NCI-H748 (cell line): ENCODE data around the gene ESR2.
"Not testable (repeated sequence)": the region's sequence is repeated elsewhere in the genome, so short reads cannot be mapped to it uniquely, and the experiment has no call there.

ENCODE experiments used
- DNase-seq: peaks from one replicate; lab custom pipeline; 2025; ENCODE audit not compliant: unreplicated experiment; lab: John Stamatoyannopoulos, UW

The ESR2 gene

DNA sequence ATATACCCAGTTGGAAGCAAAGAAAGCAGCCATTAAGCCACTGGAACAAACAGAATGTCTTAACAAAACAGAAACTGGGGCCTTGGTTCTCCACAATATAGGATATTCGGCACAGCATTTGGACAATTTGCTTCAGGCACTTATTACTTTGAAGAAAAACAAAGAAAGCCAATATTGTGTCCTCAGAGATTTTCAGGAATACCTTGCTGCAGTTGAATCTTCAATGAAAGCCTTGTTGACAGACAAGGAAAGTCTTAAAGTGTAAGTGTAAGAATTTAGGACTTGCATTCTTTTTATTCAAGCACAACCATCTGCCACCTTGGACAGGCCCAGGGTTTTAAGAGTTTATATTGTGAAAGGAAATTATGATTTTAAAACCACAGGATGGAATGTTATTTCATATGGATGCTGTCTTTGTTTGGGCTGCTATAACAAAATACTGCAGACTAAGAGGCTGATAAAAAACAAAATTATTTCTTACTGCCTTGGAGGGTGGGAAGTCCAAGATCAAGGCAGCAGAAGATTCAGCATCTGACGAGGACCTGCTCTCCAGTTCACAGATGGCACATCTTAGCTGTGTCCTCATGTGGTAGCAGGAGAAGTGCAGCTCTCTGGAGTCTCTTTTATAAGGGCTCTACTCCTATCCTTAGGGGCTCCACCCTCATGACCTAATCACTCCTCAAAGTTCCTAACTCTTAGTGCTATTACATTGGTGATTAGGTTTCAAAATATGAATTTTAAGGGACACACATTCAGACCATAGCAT lies 244.4 kb downstream of the ESR2 start:
- DNase-seq: no peak

- DNase-seq: no peak
These were observed 249.1 kb downstream of the ESR2 start for GRCh38 chr14:64045091-64045490.

DNA sequence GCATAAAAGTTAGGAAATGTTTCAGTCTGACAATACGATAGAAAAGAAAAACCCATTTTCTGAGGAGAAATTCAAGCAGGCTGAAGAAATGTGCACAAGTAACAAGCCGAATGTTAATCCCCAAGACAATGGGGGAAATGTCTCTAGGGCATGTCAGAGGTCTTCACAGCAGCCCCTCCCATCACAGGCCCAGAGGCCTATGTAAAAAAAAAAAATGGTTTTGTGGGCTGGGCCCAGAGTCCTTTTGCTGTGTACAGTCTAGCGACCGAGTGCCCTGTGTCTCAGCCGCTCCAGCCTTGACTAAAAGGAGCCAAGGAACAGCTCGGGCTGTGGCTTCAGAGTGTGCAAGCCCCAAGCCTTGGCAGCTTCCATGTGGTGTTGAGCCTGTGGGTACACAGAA lies 250.9 kb downstream of the ESR2 start:
- DNase-seq: not testable (repeated sequence)

DNA sequence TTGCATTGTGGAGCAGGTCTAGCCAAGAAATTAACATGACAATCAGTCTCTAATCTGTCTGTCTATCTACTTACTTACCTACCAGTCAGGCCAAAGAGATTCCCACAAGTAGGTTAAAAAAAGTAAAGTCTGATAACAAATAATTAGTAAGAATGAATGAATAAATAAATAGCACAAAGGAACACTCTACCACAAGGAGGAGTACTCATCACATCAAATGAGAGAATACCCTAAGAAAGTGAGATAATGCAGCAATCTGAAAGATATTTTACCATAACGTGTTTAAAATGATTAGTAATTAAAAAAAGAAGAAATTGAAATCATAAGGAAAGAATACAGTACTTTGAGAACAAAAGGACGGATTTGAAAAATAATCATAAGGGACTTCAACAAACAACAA lies 254.1 kb downstream of the ESR2 start:
- no peak for DNase-seq

DNA sequence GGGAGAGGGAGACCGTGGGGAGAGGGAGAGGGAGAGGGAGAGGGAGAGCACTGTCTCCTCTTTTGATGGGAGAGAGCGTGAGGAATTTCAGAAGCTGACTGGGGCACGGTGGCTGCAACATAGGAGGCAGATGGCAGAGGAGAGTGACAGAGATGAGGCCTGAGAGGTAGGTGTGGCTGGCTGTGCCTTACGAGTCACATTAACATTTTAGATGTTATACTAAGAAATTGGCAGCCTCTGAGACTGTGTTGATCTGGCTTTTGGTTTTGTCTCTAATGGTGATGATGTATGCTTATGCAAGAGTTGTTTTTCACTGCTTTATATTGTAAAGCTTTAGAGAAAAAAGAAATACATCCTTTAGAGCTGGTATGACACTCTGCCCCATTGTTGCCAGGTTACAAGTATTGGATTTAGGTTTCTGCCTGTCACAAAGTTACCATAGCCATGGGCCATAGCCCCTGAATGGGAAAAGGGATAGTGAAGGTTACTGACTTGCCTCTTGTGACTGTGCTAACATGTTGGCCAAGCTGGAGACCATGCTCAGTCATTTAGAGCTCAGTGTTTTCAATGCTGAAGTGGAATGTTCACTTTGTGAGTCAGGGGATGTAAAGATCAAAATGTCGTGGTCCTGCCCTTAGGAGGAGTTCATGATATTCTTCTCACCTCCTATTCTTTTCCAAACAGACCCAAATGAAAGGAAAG lies 255.2 kb downstream of the ESR2 start:
- no peak for DNase-seq

DNA sequence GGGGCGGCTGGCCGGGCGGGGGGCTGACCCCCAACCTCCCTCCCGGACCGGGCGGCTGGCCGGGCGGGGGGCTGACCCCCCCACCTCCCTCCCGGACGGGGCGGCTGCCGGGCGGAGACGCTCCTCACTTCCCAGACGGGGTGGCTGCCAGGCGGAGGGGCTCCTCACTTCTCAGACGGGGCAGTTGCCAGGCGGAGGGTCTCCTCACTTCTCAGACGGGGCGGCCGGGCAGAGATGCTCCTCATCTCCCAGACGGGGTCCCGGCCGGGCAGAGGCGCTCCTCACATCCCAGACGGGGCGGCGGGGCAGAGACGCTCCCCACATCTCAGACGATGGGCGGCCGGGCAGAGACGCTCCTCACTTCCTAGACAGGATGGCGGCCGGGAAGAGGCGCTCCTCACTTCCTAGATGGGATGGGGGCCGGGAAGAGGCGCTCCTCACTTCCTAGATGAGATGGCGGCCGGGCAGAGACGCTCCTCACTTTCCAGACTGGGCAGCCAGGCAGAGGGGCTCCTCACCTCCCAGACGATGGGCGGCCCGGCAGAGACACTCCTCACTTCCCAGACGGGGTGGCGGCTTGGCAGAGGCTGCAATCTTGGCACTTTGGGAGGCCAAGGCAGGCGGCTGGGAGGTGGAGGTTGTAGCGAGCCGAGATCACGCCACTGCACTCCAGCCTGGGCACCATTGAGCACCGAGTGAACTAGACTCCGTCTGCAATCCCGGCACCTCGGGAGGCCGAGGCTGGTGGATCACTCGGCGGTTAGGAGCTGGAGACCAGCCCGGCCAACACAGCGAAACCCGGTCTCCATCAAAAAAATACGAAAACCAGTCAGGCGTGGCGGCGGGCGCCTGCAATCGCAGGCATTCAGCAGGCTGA lies 256.1 kb downstream of the ESR2 start:
- not testable (repeated sequence) for DNase-seq

- DNase-seq: no peak
These were observed 259.0 kb downstream of the ESR2 start for GRCh38 chr14:64035143-64035542.
